Left lung (tissue), 10 donors: Measurements from ENCODE around the gene GK2. TPM values are rescaled to one million over a fixed set of nuclear protein-coding genes. Genes with fewer than 3 reads are reported as not detected.

Source experiments
- ATAC-seq: fragments of 200-7000 bp; cut with Tn5 transposase; one replicate; pipeline ENCODE4 v1.9.1; 2020; ENCODE audit warnings: moderate library complexity
- DNase-seq, 4 donors: peaks; one replicate each; pipeline ENCODE4 v3.0.0-alpha.2; 2013 to 2020
- H3K27ac ChIP-seq, 2 donors: fragments of 200-600 bp; sonication (generic) in 1 of 2; one replicate each; pipeline versions ENCODE4 v1.5.0 to v1.8.0; 2020 to 2021
- H3K27me3 ChIP-seq, 2 donors: fragments of 200-600 bp; sonication (generic) in 1 of 2; one replicate each; pipeline versions ENCODE4 v1.5.0 to v1.8.0; 2020 to 2021
- H3K36me3 ChIP-seq, 2 donors: fragments of 200-600 bp; sonication (generic) in 1 of 2; one replicate each; pipeline versions ENCODE4 v1.5.0 to v1.8.0; 2020 to 2021
- H3K4me1 ChIP-seq, 2 donors: fragments of 200-600 bp; one replicate each; pipeline ENCODE4 v1.8.0; 2021
- H3K4me3 ChIP-seq, 2 donors: fragments of 200-600 bp; sonication (generic) in 1 of 2; one replicate each; pipeline versions ENCODE4 v1.5.0 to v1.8.0; 2020 to 2021; ENCODE audit warnings: mild to moderate bottlenecking in 1 of 2
- H3K9me3 ChIP-seq, 2 donors: fragments of 200-600 bp; sonication (generic) in 1 of 2; one replicate each; pipeline versions ENCODE4 v1.5.0 to v1.8.0; 2020 to 2021
- intact Hi-C, 2 donors: fragments of 100-400 bp; cut with DNase I; formaldehyde crosslinking; loops; one replicate each; pipeline versions ENCODE4 v1.11.2 to v1.14.2; 2022
- polyA plus RNA-seq, 6 donors: library from polyadenylated mRNA; unstranded; fragments of 120-200 nt; gene quantifications; one replicate each; pipeline ENCODE4 v1.2.1, GENCODE V29; 2013; ENCODE audit not compliant: insufficient read length in 6 of 6
- total RNA-seq, 2 donors: library from RNA; stranded (reverse); fragmentation: NEBNext Ultra II Directional; extraction: Animal tissue kit (Norgen Biotek cat#: 25700); gene quantifications; one replicate each; pipeline ENCODE4 v1.2.1, GENCODE V29; 2021
- TF ChIP-seq, protein P1 (sequence below), 2 donors: fragments of 200-600 bp; sonication (generic) in 1 of 2; IDR thresholded peaks; one replicate each; pipeline versions ENCODE4 v1.5.0 to v1.8.0; 2021; ENCODE audit warnings: antibody characterized with exemption in 2 of 2
- donor health status: DM: no; HTN: yes; CAD: no.
- donor health status: DM: no; HTN: no; CAD: no.

GK2 gene
- total and polyA plus RNA-seq, 8 donors = not detected

DNA sequence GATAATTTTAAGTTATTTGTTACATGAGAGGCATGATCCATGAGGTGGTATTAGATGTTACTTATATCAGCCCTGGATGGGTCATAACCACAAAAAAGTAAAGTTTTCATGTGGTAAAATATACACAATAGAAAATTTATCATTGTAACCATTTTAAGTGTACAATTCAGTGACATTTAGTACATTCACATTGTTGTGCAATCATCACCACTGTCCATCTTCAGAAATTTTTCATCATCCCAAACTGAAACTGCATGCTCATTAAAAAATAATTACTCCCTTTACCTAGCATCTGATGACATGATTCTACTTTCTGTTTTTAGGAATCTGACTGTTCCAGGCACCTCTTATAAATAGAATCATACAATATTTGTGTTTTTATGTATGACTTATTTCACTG, 11.2 kb downstream of the GK2 start:
- Histone ChIP-seq H3K9me3 (no peaks in the 10 kb centered on the region), H3K27me3 (no peaks in the 10 kb centered on the region), H3K4me1 (no peaks in the 10 kb centered on the region), H3K36me3 (no peaks in the 10 kb centered on the region), H3K4me3 (no peak overlapping the region), H3K27ac (no peak overlapping the region)
- intact Hi-C loops = no loop called here
- TF ChIP-seq, protein P1, sequence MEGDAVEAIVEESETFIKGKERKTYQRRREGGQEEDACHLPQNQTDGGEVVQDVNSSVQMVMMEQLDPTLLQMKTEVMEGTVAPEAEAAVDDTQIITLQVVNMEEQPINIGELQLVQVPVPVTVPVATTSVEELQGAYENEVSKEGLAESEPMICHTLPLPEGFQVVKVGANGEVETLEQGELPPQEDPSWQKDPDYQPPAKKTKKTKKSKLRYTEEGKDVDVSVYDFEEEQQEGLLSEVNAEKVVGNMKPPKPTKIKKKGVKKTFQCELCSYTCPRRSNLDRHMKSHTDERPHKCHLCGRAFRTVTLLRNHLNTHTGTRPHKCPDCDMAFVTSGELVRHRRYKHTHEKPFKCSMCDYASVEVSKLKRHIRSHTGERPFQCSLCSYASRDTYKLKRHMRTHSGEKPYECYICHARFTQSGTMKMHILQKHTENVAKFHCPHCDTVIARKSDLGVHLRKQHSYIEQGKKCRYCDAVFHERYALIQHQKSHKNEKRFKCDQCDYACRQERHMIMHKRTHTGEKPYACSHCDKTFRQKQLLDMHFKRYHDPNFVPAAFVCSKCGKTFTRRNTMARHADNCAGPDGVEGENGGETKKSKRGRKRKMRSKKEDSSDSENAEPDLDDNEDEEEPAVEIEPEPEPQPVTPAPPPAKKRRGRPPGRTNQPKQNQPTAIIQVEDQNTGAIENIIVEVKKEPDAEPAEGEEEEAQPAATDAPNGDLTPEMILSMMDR (IDR thresholded peaks at IDR 0.05) = no peak
- ATAC-seq = no peak
- DNase-seq = no peak

DNA sequence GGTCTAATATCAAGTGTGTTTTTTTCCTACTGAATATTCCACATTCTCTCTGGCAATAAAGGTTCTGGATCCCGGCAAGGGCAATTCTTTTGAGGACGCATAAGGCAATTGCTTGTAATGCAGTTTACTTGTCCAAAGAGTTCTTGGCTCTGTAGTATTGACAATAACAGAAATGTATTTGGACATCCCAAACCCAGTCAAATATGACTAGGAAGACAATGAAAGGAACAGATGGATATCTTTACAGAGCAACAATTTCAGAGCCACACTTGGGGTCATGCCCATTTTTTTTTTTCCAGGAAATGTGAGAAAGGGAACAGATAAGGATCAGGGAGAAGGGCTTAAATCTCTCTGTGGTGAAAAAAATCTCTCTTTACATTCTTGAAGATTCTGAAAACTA, 12.2 kb downstream of the GK2 start:
- no peaks in the 10 kb centered on the region for H3K27me3 ChIP-seq
- H3K9me3 ChIP-seq = no peaks in the 10 kb centered on the region
- intact Hi-C loops = no loop called here
- no peak overlapping the region for H3K27ac ChIP-seq
- TF ChIP-seq, protein P1 (IDR thresholded peaks at IDR 0.05) = no peak
- no peak overlapping the region for H3K4me3 ChIP-seq
- H3K4me1 ChIP-seq = no peaks in the 10 kb centered on the region
- H3K36me3 ChIP-seq = no peaks in the 10 kb centered on the region
- DNase-seq (no peak), ATAC-seq (no peak)

- DNase-seq = no peak
- ATAC-seq = no peak
- intact Hi-C loops = no loop called here
These were observed 17.1 kb downstream of the GK2 start for GRCh38 chr4:79390890-79391289.

GRCh38 chr4:79385641-79386040, 22.4 kb downstream of the GK2 start:
- Histone ChIP-seq H3K36me3 (no peaks in the 10 kb centered on the region), H3K27ac (no peak overlapping the region), H3K9me3 (no peaks in the 10 kb centered on the region), H3K4me1 (no peaks in the 10 kb centered on the region), H3K4me3 (no peak overlapping the region), H3K27me3 (no peaks in the 10 kb centered on the region)
- ATAC-seq = no peak
- TF ChIP-seq, protein P1 (IDR thresholded peaks at IDR 0.05) = no peak
- no peak for DNase-seq
- intact Hi-C loops = no loop called here

More at GRCh38 chr4:79390890-79391289, 17.1 kb downstream of the GK2 start:
- Histone ChIP-seq H3K27me3 (no peaks in the 10 kb centered on the region), H3K27ac (no peak overlapping the region), H3K9me3 (no peaks in the 10 kb centered on the region), H3K4me3 (no peak overlapping the region), H3K36me3 (no peaks in the 10 kb centered on the region), H3K4me1 (no peaks in the 10 kb centered on the region)
- TF ChIP-seq, protein P1 (IDR thresholded peaks at IDR 0.05) = no peak

DNA sequence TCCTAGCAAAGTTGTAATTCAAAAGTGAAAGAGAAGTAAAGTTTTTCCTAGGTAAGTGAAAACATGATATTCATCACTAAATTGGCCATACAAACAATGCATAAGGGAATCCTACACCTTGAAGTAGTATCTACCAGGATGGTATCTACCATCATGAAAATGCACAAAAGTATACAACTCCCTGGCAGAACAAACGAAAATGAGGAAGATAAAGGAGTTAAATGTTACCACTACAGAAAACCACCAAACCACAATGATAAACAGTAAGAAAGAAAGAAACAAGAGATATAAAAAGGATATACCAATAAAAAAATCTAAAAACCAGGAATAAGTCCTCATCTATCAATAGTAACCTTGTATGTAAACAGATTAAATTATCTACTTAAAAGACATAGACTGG, 26.9 kb downstream of the GK2 start:
- Histone ChIP-seq H3K36me3 (no peaks in the 10 kb centered on the region), H3K27me3 (no peaks in the 10 kb centered on the region), H3K4me1 (no peaks in the 10 kb centered on the region), H3K4me3 (no peak overlapping the region), H3K27ac (no peak overlapping the region), H3K9me3 (no peaks in the 10 kb centered on the region)
- TF ChIP-seq, protein P1 (IDR thresholded peaks at IDR 0.05) = no peak
- ATAC-seq (no peak), DNase-seq (no peak)
- intact Hi-C loops = no loop called here
